GM18502 (cell line): Measurements from ENCODE around the gene ALDH9A1.
"Not testable (repeated sequence)": the region's sequence is repeated elsewhere in the genome, so short reads cannot be mapped to it uniquely, and the experiment has no call there.

Experiments used
- ATAC-seq: cut with Tn5 transposase; IDR thresholded peaks from one replicate; pipeline ENCODE4 v1.9.1; 2021; ENCODE audit warnings: mild to moderate bottlenecking; ENCODE audit not compliant: unreplicated experiment, poor library complexity

Gene ALDH9A1

DNA sequence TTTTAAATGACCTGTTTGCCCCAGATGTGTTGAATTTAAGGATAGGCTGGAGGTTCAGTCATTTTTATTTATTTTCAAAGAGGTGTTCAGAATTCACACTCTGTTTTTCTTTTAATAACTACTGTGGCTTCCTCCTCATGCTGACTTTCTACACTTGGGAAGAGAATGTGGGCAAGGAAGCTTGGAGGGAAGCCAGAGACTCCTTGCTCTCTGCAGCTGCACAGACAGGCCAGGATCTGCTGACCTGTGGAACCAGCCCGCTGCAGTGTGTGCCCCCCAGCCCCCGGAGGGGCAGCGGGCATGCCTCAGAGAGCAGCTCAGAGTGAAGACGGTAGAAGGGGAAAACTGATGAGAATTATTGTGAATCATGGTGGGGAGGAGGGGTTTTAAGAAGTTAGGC is 50.4 kb downstream of the ALDH9A1 start:
- no peak for ATAC-seq

DNA sequence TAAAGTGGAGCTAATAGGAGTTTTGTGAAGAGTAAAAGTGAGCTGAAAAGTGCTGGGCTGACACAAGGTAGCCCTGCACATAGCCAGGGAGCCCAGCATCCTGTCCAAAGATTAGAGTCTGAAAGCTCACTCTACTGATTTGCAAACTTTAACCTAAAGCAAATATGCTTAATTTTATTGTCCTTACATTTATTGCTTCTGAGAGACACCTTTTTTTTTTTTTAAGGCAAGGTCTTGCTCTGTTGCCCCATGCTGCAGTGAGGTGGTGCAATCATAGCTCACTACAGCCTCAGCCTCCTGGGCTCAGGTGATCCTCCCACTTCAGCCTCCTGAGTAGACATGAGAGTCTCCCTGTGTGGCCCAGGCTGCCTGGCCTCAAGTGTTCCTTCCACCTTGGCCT is 50.8 kb downstream of the ALDH9A1 start:
- ATAC-seq, result no peak

- no peak for ATAC-seq
These were observed 52.6 kb downstream of the ALDH9A1 start for GRCh38 chr1:165645654-165646366.

- ATAC-seq, result no peak
These were observed 54.2 kb downstream of the ALDH9A1 start for GRCh38 chr1:165644064-165644735.

DNA sequence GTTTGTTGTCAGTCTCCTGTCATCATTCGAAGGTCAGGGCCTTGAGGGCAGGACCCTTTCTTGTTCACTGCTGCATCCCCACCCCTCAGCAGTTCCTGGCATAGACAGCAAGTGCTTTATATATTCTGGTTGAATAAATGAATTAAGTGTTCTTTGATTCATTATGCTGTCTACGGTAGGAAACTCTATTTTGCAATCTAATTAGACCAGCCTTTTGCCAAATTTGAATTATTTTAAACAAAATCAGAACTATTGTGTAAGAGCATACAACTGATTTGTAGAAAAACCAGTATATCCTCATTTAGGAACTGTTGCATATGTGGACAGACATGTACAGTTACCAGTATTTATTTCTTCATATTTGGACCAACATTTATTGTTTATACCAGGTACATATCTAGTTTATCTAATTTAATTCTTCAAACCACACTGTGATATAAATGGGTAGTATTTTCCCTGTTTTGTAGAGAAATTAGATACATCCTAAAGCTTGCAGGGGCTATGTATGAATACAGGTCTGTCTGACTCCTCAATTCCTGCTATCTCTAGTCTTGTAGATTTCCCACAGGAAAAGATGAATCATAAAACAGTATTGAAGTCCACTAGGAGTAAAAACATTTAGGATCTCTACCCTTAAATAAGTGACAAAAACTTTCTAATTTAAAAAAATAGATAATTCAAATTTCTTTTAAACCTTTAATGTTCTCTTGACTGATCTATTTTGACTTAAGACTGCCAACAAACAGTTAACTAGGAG is 57.0 kb downstream of the ALDH9A1 start:
- ATAC-seq, result no peak

GRCh38 chr1:165639821-165640623 is 58.3 kb downstream of the ALDH9A1 start:
- ATAC-seq, result peak; percentile 42

- ATAC-seq, result not testable (repeated sequence)
These were observed 60.2 kb downstream of the ALDH9A1 start for GRCh38 chr1:165638211-165638610.

DNA sequence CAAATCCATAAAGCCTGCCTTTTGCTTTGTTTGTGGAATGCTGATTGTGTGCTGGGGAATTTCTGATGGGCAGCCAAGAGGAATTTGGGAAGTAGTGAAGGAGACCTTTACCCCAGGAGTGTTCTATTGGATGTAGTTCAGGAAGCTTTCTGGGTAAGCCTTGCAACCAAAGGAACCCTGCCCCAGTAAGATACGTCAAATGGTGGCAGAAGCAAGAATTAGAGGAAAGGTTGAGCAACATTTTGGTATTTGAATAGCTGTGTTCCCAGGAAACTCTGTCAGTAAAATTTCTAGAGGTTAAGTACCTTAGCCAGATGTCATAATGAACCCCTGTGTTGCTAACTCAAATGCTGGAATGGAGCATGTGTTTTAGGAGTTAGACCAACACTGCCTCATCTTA is 60.9 kb downstream of the ALDH9A1 start:
- no peak for ATAC-seq

DNA sequence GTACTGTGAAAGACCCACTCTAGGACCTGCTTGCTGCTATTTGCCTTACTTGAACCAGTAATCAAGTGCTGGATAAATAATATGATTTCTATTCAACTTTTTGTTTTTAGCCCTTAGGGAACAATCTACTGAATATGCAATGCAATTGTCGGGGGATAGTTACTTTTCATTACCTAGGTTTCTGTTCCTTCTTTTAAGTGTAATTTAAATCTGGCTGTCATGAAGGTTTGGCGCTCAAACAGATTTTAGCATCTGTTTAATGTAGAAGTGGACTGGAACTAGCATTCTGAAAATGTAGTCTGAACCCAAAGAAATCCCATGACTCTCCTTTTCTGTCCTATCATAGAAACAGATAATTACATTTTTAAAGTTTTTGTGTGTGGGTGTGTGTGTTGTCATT is 62.5 kb downstream of the ALDH9A1 start:
- ATAC-seq, result no peak

- ATAC-seq, result no peak
These were observed 63.0 kb downstream of the ALDH9A1 start for GRCh38 chr1:165635329-165635728.

GRCh38 chr1:165634154-165634921 is 64.0 kb downstream of the ALDH9A1 start:
- ATAC-seq, result no peak

- no peak for ATAC-seq
These were observed 64.7 kb downstream of the ALDH9A1 start for GRCh38 chr1:165633614-165634013.

DNA sequence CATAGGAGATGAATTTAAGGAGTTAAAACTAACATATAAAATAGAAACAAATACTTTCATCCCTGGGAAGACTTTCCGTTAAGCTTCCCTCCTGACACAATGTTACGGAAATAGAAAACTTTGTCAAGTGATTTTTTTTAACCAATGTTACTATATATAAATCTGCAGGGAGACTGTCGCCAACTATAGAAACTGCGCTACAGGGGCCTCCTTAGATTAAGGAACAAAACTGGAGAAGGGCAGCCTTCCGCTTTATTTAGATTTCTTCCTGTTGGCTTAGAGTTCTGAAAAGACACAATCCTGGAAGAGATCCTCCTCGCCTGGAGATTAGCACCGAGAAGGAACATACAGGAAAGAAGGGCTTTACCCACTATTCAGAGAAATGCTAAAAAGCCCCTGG is 65.9 kb downstream of the ALDH9A1 start:
- no peak for ATAC-seq

DNA sequence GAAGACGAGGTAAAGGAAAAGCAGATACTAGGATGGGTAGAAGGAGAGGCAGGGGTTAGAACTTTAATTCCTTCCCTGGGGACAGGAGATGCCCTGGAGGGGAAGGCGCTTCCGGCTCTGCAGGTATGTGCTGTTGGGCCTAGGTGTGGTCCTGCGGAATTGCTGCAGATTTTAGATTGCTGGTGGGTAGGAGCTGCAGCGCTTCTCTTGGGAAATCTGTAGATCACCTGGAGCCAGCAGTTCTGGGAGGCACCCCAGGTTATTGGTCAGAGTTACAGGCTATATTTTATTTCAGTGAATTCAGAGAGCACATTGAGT is 66.3 kb downstream of the ALDH9A1 start:
- ATAC-seq, result no peak

GRCh38 chr1:165631342-165632151 is 66.8 kb downstream of the ALDH9A1 start:
- ATAC-seq, result peak; percentile 41

- ATAC-seq, result peak; percentile 89
These were observed 67.6 kb downstream of the ALDH9A1 start, which contains the start of gene MGST3 for GRCh38 chr1:165630629-165631341. TSS of gene MGST3 (plus strand) at chr1:165631234. CDS start at chr1:165649848, 18,614 bp downstream.

- ATAC-seq, result no peak
These were observed 68.3 kb downstream of the ALDH9A1 start for GRCh38 chr1:165629848-165630628.

- no peak for ATAC-seq
These were observed 69.2 kb downstream of the ALDH9A1 start for GRCh38 chr1:165629151-165629550.
